ENCODE results near the gene GUCY1A2.

- TF ChIP-seq CTCF (conservative IDR thresholded peaks at IDR 0.05; ENCODE audit: low read depth, low read length) (no peak), EZH2 (IDR thresholded peaks at IDR 0.05; ENCODE audit: low read length, unreplicated experiment) (no peak), EZH2phosphoT487 (IDR thresholded peaks at IDR 0.05; ENCODE audit: borderline replicate concordance, low read length) (no peak)
These were observed 361.6 kb downstream of the GUCY1A2 start for GRCh38 chr11:106656646-106657045.
